GM23338 (cell line): ENCODE data around the gene USP33. TPM values are rescaled to one million over a fixed set of nuclear protein-coding genes. Genes with fewer than 3 reads are reported as not detected.

Experiments used
- ATAC-seq: fragments of 200-7000 bp; cut with Tn5 transposase; 3 replicates; pipeline ENCODE4 v1.9.1; 2020
- DNase-seq: peaks from one replicate; pipeline ENCODE4 v3.0.0-alpha.2; 2015; ENCODE audit warnings: low spot score
- H2AFZ ChIP-seq: fragments of 200-600 bp; sonication (generic); 2 replicates; pipeline ENCODE4 v1.8.0; 2016; ENCODE audit warnings: antibody characterized with exemption, mild to moderate bottlenecking, moderate library complexity
- H3F3A ChIP-seq: fragments of 200-600 bp; sonication (generic); replicated peaks from 2 replicates; pipeline ENCODE4 v1.8.0; 2017; ENCODE audit warnings: antibody characterized with exemption, mixed run types, low read depth
- H3K27ac ChIP-seq: fragments of 200-600 bp; sonication (generic); 2 replicates; pipeline ENCODE4 v1.6.1; 2016; ENCODE audit warnings: low read depth
- H3K27me3 ChIP-seq: fragments of 200-600 bp; sonication (generic); 2 replicates; pipeline ENCODE4 v1.8.0; 2016; ENCODE audit warnings: mild to moderate bottlenecking, mixed run types, moderate library complexity; ENCODE audit not compliant: insufficient read depth
- H3K36me3 ChIP-seq: fragments of 200-600 bp; sonication (generic); 2 replicates; pipeline ENCODE4 v1.8.0; 2016; ENCODE audit warnings: mild to moderate bottlenecking; ENCODE audit not compliant: insufficient read depth
- H3K4me1 ChIP-seq: fragments of 200-600 bp; sonication (generic); 2 replicates; pipeline ENCODE4 v1.8.0; 2016; ENCODE audit warnings: mild to moderate bottlenecking, moderate library complexity; ENCODE audit not compliant: insufficient read depth
- H3K4me2 ChIP-seq: fragments of 200-600 bp; sonication (generic); 2 replicates; pipeline ENCODE4 v1.7.1; 2017; ENCODE audit warnings: mixed run types
- H3K4me3 ChIP-seq: fragments of 200-600 bp; sonication (generic); 2 replicates; pipeline ENCODE4 v1.6.1; 2016; ENCODE audit warnings: mixed run types
- H3K79me2 ChIP-seq: fragments of 200-600 bp; sonication (generic); replicated peaks from 2 replicates; pipeline ENCODE4 v1.8.0; 2017; ENCODE audit warnings: mild to moderate bottlenecking; ENCODE audit not compliant: insufficient read depth
- H3K9me2 ChIP-seq: fragments of 200-600 bp; sonication (generic); 2 replicates; pipeline ENCODE4 v1.8.0; 2017; ENCODE audit not compliant: insufficient read depth
- H4K20me1 ChIP-seq: fragments of 200-600 bp; sonication (generic); replicated peaks from 2 replicates; pipeline ENCODE4 v1.8.0; 2017; ENCODE audit warnings: mild to moderate bottlenecking; ENCODE audit not compliant: insufficient read depth
- H3K27ac Mint-ChIP-seq: 2 replicates; pipeline ENCODE4 v1.8.0; 2020; ENCODE audit warnings: inconsistent platforms, mild to moderate bottlenecking, moderate library complexity, mixed read lengths
- H3K27me3 Mint-ChIP-seq: 3 replicates; pipeline ENCODE4 v1.8.0; 2022; ENCODE audit warnings: low read depth, mild to moderate bottlenecking, moderate library complexity, mixed read lengths, inconsistent platforms; ENCODE audit not compliant: insufficient read depth, poor library complexity
- H3K36me3 Mint-ChIP-seq: 3 replicates; pipeline ENCODE4 v1.8.0; 2021; ENCODE audit warnings: low read depth, mild to moderate bottlenecking, inconsistent platforms, moderate library complexity, mixed read lengths
- H3K4me1 Mint-ChIP-seq: 3 replicates; pipeline ENCODE4 v1.8.0; 2020; ENCODE audit warnings: mild to moderate bottlenecking, inconsistent platforms, mixed read lengths
- H3K4me3 Mint-ChIP-seq: 3 replicates; pipeline ENCODE4 v1.8.0; 2021; ENCODE audit warnings: moderate library complexity, mild to moderate bottlenecking, inconsistent platforms, mixed read lengths
- H3K9me3 Mint-ChIP-seq: 3 replicates; pipeline ENCODE4 v1.8.0; 2020; ENCODE audit warnings: moderate library complexity, mild to moderate bottlenecking, inconsistent platforms, mixed read lengths
- CREB1 ChIP-seq: fragments of 250-450 bp; sonication (Bioruptor Pico); IDR thresholded peaks from 2 replicates; pipeline ENCODE4 v1.5.0; 2020; ENCODE audit warnings: low read depth, mild to moderate bottlenecking, moderate library complexity
- CTCF ChIP-seq, 2 experiments: fragments of 200-600 bp in 1 of 2; sonication (generic) in 1 of 2; conservative IDR thresholded peaks; 2 replicates each; pipeline versions ENCODE4 v1.5.1 to v1.6.1; 2016 to 2017; ENCODE audit warnings: antibody characterized with exemption in 2 of 2, low read depth in 2 of 2, mild to moderate bottlenecking in 2 of 2, moderate library complexity in 1 of 2
- EZH2 ChIP-seq: fragments of 200-600 bp; sonication (generic); IDR thresholded peaks from one replicate; pipeline ENCODE4 v1.8.0; 2017; ENCODE audit warnings: antibody characterized with exemption, mild to moderate bottlenecking, low read depth; ENCODE audit not compliant: unreplicated experiment
- EZH2phosphoT487 ChIP-seq: fragments of 200-600 bp; sonication (generic); IDR thresholded peaks from one replicate; pipeline ENCODE4 v1.8.1; 2018; ENCODE audit warnings: antibody characterized with exemption; ENCODE audit not compliant: unreplicated experiment
- NANOG ChIP-seq: IDR thresholded peaks from 2 replicates; pipeline ENCODE4 v1.6.1; 2016; ENCODE audit warnings: antibody characterized with exemption, borderline replicate concordance
- REST ChIP-seq: IDR thresholded peaks from one replicate; pipeline ENCODE4 v1.6.1; 2018; ENCODE audit warnings: antibody characterized with exemption; ENCODE audit not compliant: unreplicated experiment
- STAT1 ChIP-seq: IDR thresholded peaks from one replicate; pipeline ENCODE4 v1.6.1; 2016; ENCODE audit warnings: antibody characterized with exemption; ENCODE audit not compliant: unreplicated experiment
- ZNF114 ChIP-seq: fragments of 250-450 bp; sonication (Bioruptor Pico); IDR thresholded peaks from 2 replicates; pipeline ENCODE4 v1.5.0; 2020; ENCODE audit warnings: mild to moderate bottlenecking, moderate library complexity
- ZNF462 ChIP-seq: fragments of 250-450 bp; sonication (Bioruptor Pico); IDR thresholded peaks from 2 replicates; pipeline ENCODE4 v1.5.0; 2020; ENCODE audit warnings: mild to moderate bottlenecking, moderate library complexity
- polyA plus RNA-seq: library from polyadenylated mRNA; unstranded; fragments of >200 nt; fragmentation: Nextera tagmentation; extraction: Ambion mirVana; gene quantifications from 2 replicates; pipeline ENCODE4 v1.2.1, GENCODE V29; 2016
- total RNA-seq: library from RNA; depleted of rRNA; stranded (reverse); fragments of >200 nt; shearing (Covaris generic); gene quantifications from 2 replicates; pipeline ENCODE4 v1.2.3, GENCODE V29; 2014
- TF ChIP-seq, protein P1 (sequence below): IDR thresholded peaks from 2 replicates; pipeline ENCODE4 v1.6.1; 2016; ENCODE audit warnings: antibody characterized with exemption

The USP33 gene
- total and polyA plus RNA-seq, 2 experiments from 2014 or later: 42.4 to 63.9 TPM

GRCh38 chr1:77783141-77783540 is 23.5 kb upstream of the USP33 start:
- H3K4me1 Mint-ChIP-seq: peaks cover 6% of the 10 kb centered on the region; the same call in 2 of the 3 replicates
- no peak for DNase-seq
- Histone ChIP-seq H4K20me1 (no peaks in the 10 kb centered on the region), H3K9me2 (no peaks in the 10 kb centered on the region), H3F3A (no peaks in the 10 kb centered on the region), H3K79me2 (peaks cover 23% of the 10 kb centered on the region), H3K27ac (no peak overlapping the region), H3K36me3 (peaks cover 14% of the 10 kb centered on the region; the same call in 1 of the 2 replicates), H3K4me2 (no peak overlapping the region), H3K27me3 (no peaks in the 10 kb centered on the region), H3K4me1 (no peaks in the 10 kb centered on the region), H2AFZ (no peak overlapping the region), H3K4me3 (no peak overlapping the region)
- no peak overlapping the region for H3K27ac Mint-ChIP-seq
- TF ChIP-seq REST (no peak), ZNF114 (no peak), EZH2 (no peak), CREB1 (CRISPR knock-in tag) (no peak), STAT1 (no peak), CTCF (conservative IDR thresholded peaks at IDR 0.05; ENCODE audit: low read depth in 2 of 2) (no peak), NANOG (no peak), ZNF462 (no peak), EZH2phosphoT487 (no peak)
- TF ChIP-seq, protein P1, sequence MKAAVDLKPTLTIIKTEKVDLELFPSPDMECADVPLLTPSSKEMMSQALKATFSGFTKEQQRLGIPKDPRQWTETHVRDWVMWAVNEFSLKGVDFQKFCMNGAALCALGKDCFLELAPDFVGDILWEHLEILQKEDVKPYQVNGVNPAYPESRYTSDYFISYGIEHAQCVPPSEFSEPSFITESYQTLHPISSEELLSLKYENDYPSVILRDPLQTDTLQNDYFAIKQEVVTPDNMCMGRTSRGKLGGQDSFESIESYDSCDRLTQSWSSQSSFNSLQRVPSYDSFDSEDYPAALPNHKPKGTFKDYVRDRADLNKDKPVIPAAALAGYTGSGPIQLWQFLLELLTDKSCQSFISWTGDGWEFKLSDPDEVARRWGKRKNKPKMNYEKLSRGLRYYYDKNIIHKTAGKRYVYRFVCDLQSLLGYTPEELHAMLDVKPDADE: no peak
- no peak overlapping the region for H3K4me3 Mint-ChIP-seq
- H3K9me3 Mint-ChIP-seq: peaks cover 21% of the 10 kb centered on the region
- no peak for ATAC-seq
- H3K36me3 Mint-ChIP-seq: peaks cover 45% of the 10 kb centered on the region
- H3K27me3 Mint-ChIP-seq: peaks cover 3% of the 10 kb centered on the region
